Measurements from ENCODE around the gene CACNA2D2.

The CACNA2D2 gene

GRCh38 chr3:50510325-50510724 lies 6.9 kb upstream of the CACNA2D2 start:
- no peak for DNase-seq (ENCODE audit: low read depth, low spot score)
- in situ Hi-C loops (cut with HindIII; ENCODE audit: low sequenced_read_pairs): no loop called here
- no peak for TF ChIP-seq CTCF (IDR thresholded peaks at IDR 0.05; ENCODE audit: low read depth, low read length)
- H3K4me3 ChIP-seq (ENCODE audit: low read depth, low read length): no peak overlapping the region

GRCh38 chr3:50509715-50510114 lies 6.3 kb upstream of the CACNA2D2 start:
- no peak for TF ChIP-seq CTCF (IDR thresholded peaks at IDR 0.05; ENCODE audit: low read depth, low read length)
- in situ Hi-C loops (cut with HindIII; ENCODE audit: low sequenced_read_pairs): no loop called here
- no peak for DNase-seq (ENCODE audit: low read depth, low spot score)
- H3K4me3 ChIP-seq (ENCODE audit: low read depth, low read length): no peak overlapping the region

- no peak for TF ChIP-seq CTCF (IDR thresholded peaks at IDR 0.05; ENCODE audit: low read depth, low read length)
- no peak overlapping the region for H3K4me3 ChIP-seq (ENCODE audit: low read depth, low read length)
- in situ Hi-C loops (cut with HindIII; ENCODE audit: low sequenced_read_pairs): no loop called here
- DNase-seq (ENCODE audit: low read depth, low spot score): no peak
Measured at GRCh38 chr3:50508821-50509220, 5.4 kb upstream of the CACNA2D2 start.

- in situ Hi-C loops (cut with HindIII; ENCODE audit: low sequenced_read_pairs): no loop called here
- DNase-seq (ENCODE audit: low read depth, low spot score): no peak
- TF ChIP-seq CTCF (IDR thresholded peaks at IDR 0.05; ENCODE audit: low read depth, low read length): no peak
- H3K4me3 ChIP-seq (ENCODE audit: low read depth, low read length): no peak overlapping the region
Measured at GRCh38 chr3:50506169-50506568, 2.7 kb upstream of the CACNA2D2 start.

- no peak for DNase-seq (ENCODE audit: low read depth, low spot score)
- no peak overlapping the region for H3K4me3 ChIP-seq (ENCODE audit: low read depth, low read length)
- in situ Hi-C loops (cut with HindIII; ENCODE audit: low sequenced_read_pairs): no loop called here
- no peak for TF ChIP-seq CTCF (IDR thresholded peaks at IDR 0.05; ENCODE audit: low read depth, low read length)
Measured at GRCh38 chr3:50504681-50505080, 1.2 kb upstream of the CACNA2D2 start.

GRCh38 chr3:50502584-50503423 lies 630 bp downstream of the CACNA2D2 start:
- H3K4me3 ChIP-seq (ENCODE audit: low read depth, low read length): no peak overlapping the region
- DNase-seq (ENCODE audit: low read depth, low spot score): no peak
- TF ChIP-seq CTCF (IDR thresholded peaks at IDR 0.05; ENCODE audit: low read depth, low read length): no peak
- in situ Hi-C loops (cut with HindIII; ENCODE audit: low sequenced_read_pairs): no loop called here

Data from astrocyte of the spinal cord (primary cell).